NB4 (cell line): ENCODE data around the gene KCNC2.

ENCODE experiments used
- POLR2A ChIP-seq: IDR thresholded peaks from 2 replicates; pipeline ENCODE4 v1.6.1; 2011; ENCODE audit warnings: mild to moderate bottlenecking; ENCODE audit not compliant: insufficient read length; ENCODE audit errors: extremely low read depth
- TF ChIP-seq, protein P1 (sequence below): IDR thresholded peaks from one replicate; pipeline ENCODE4 v1.5.1; 2012; ENCODE audit warnings: low read depth, low read length

DNA sequence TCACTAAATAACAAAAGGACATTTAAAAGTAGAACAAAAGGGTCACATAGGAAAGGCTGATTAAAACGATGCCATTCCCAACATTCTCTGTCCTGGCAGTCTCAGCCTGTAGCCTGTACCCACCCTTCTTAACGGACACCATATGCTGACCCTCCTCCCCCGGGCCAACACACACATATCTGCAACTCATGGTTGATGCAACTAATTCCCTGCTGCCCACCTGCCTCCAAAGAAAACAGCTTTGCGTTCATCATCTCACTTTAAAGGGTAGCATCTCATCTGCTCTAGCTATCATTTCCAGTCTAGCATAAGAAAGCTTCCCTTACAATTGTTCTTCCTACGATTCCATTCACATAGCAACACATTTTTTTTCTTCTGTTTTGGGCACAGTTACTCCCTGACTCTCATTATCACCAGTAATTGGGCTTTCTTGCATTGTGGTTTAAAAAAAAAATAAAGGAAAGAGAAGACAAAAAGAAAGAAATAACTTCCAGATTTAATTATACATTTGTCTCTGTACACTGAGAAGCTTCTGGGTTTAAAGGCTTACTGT is 92.9 kb downstream of the KCNC2 start:
- TF ChIP-seq, protein P1, sequence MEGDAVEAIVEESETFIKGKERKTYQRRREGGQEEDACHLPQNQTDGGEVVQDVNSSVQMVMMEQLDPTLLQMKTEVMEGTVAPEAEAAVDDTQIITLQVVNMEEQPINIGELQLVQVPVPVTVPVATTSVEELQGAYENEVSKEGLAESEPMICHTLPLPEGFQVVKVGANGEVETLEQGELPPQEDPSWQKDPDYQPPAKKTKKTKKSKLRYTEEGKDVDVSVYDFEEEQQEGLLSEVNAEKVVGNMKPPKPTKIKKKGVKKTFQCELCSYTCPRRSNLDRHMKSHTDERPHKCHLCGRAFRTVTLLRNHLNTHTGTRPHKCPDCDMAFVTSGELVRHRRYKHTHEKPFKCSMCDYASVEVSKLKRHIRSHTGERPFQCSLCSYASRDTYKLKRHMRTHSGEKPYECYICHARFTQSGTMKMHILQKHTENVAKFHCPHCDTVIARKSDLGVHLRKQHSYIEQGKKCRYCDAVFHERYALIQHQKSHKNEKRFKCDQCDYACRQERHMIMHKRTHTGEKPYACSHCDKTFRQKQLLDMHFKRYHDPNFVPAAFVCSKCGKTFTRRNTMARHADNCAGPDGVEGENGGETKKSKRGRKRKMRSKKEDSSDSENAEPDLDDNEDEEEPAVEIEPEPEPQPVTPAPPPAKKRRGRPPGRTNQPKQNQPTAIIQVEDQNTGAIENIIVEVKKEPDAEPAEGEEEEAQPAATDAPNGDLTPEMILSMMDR: no peak
- TF ChIP-seq POLR2A: no peak
